Stimulated activated naive CD8-positive, alpha-beta T cell treated with anti-CD3 and anti-CD28 coated beads, Interleukin-15, amount 100 ng/mL, for 72 hours (primary cell): ENCODE measurements around the gene DUXB.

Source experiments
- ATAC-seq: fragments of 150-1000 bp; cut with Tn5 transposase; 2 replicates; pipeline ENCODE4 v1.10.0; 2021; ENCODE audit warnings: mild to moderate bottlenecking, moderate library complexity
- DNase-seq, 2 donors: peaks; one replicate each; pipeline ENCODE4 v3.0.0; 2021 to 2022
- H3K27ac Mint-ChIP-seq, 2 donors: one replicate each; pipeline ENCODE4 v1.8.0; 2022; ENCODE audit warnings: mild to moderate bottlenecking in 2 of 2, mixed read lengths in 2 of 2, moderate library complexity in 2 of 2
- H3K27me3 Mint-ChIP-seq: one replicate; pipeline ENCODE4 v1.8.0; 2022; ENCODE audit warnings: mixed read lengths
- H3K4me1 Mint-ChIP-seq: one replicate; pipeline ENCODE4 v1.8.0; 2022; ENCODE audit warnings: mild to moderate bottlenecking, mixed read lengths
- H3K4me3 Mint-ChIP-seq, 2 donors: one replicate each; pipeline ENCODE4 v1.8.0; 2022; ENCODE audit warnings: mild to moderate bottlenecking in 2 of 2, mixed read lengths in 2 of 2, moderate library complexity in 1 of 2
- H3K9me3 Mint-ChIP-seq, 2 donors: one replicate each; pipeline ENCODE4 v1.8.0; 2022; ENCODE audit warnings: mixed read lengths in 2 of 2

Gene DUXB, protein sequence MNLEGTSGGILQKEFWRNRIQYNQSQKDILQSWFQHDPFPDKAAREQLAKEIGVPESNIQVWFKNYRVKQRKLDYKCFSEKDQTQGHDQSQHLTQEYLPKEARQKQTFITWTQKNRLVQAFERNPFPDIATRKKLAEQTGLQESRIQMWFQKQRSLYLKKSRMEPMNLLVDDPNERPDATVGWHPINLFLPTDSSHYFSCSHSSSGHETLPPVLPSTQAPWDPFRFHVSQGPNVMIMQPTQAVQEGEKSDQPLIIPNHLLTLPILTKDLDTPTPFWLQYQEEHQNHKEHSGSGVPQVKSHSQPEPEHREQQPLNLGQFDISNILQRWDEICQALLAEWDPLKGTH

GRCh38 chr16:75701361-75701760, at the start of gene DUXB:
Gene DUXB, minus strand, starts transcription at chr16:75701461. Its CDS starts 43 bp downstream, at chr16:75701418.
- H3K9me3 Mint-ChIP-seq: no peaks in the 10 kb centered on the region
- peaks cover 9% of the 10 kb centered on the region for H3K27me3 Mint-ChIP-seq

DNA sequence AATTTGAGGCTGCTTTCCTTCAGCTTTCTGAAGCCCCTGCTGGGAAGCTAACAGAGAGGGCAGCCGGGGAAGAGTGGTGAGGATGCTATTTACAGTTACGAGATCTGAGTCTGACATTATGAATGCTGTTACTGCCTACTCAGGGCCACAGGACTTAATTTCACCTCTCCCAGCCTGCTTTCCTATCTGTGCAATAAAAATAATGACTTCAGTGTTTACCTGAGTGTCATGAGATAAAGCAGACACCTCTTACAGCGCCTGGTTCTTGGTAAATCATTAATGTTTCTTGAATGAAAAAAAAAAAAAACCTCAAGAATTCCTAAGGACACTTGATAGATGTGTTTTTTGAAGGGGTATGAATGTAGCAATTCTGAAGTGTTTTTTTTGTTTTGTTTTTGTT, 49.3 kb upstream of the DUXB start:
- Mint-ChIP-seq H3K27me3 (peaks cover 28% of the 10 kb centered on the region), H3K4me3 (no peak overlapping the region), H3K27ac (no peak overlapping the region), H3K4me1 (no peaks in the 10 kb centered on the region), H3K9me3 (no peaks in the 10 kb centered on the region)
- ATAC-seq (no peak), DNase-seq (no peak)

More at GRCh38 chr16:75701361-75701760, at the start of gene DUXB:
- DNase-seq: no peak
- H3K4me1 Mint-ChIP-seq: no peaks in the 10 kb centered on the region
- no peak for ATAC-seq
- H3K27ac Mint-ChIP-seq: peak within 1 kb of the TSS in 1 of 2 donors; percentile 10
- no peak within 1 kb of the TSS for H3K4me3 Mint-ChIP-seq

- peaks cover 9 to 18% of the 10 kb centered on the region in 2 donors for H3K9me3 Mint-ChIP-seq
- H3K27ac Mint-ChIP-seq: no peak overlapping the region
- ATAC-seq: no peak
- no peak overlapping the region for H3K4me3 Mint-ChIP-seq
- H3K4me1 Mint-ChIP-seq: no peaks in the 10 kb centered on the region
- no peak for DNase-seq
- H3K27me3 Mint-ChIP-seq: peaks cover 40% of the 10 kb centered on the region
Measured at GRCh38 chr16:75746359-75746758, 45.1 kb upstream of the DUXB start.

DNA sequence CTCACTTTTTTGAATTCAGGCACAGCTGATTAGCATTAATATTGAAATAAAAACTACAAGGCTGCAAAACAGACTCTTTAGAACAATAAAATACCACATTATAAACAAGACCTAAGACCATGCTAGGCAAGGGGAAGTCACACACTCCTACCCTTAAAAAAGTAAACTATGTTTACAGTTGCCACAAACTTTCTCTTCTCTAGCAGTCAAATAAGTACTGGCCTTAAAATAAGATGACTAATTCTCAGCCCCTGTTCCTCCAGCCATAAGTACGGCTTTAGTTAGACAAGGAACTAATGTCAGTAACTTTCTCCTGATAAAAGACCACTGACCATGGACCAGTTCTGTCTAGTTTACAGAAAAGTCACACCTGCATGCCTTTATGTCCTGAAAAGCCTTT, 44.6 kb upstream of the DUXB start:
- no peaks in the 10 kb centered on the region for H3K4me1 Mint-ChIP-seq
- ATAC-seq (no peak), DNase-seq (no peak)
- H3K27me3 Mint-ChIP-seq: peaks cover 40% of the 10 kb centered on the region
- H3K9me3 Mint-ChIP-seq: peaks cover 9 to 18% of the 10 kb centered on the region in 2 donors
- H3K4me3 Mint-ChIP-seq: no peak overlapping the region
- H3K27ac Mint-ChIP-seq: no peak overlapping the region

- DNase-seq (no peak), ATAC-seq (no peak)
- Mint-ChIP-seq H3K27me3 (peaks cover 40% of the 10 kb centered on the region), H3K4me1 (no peaks in the 10 kb centered on the region), H3K27ac (no peak overlapping the region), H3K4me3 (no peak overlapping the region), H3K9me3 (peaks cover 9 to 18% of the 10 kb centered on the region in 2 donors)
Measured at GRCh38 chr16:75745242-75745641, 44.0 kb upstream of the DUXB start.

GRCh38 chr16:75742424-75743047, 41.3 kb upstream of the DUXB start:
- Mint-ChIP-seq H3K27me3 (peaks cover 24% of the 10 kb centered on the region), H3K4me1 (no peaks in the 10 kb centered on the region), H3K27ac (no peak overlapping the region), H3K9me3 (peaks cover 9 to 24% of the 10 kb centered on the region in 2 donors), H3K4me3 (no peak overlapping the region)
- ATAC-seq (no peak), DNase-seq (no peak)

- no peak for DNase-seq
- Mint-ChIP-seq H3K4me3 (no peak overlapping the region), H3K4me1 (no peaks in the 10 kb centered on the region), H3K9me3 (no peaks in the 10 kb centered on the region), H3K27ac (peak overlapping the region in 1 of 2 donors; percentile 39), H3K27me3 (no peaks in the 10 kb centered on the region)
- no peak for ATAC-seq
Measured at GRCh38 chr16:75733305-75734211, 32.3 kb upstream of the DUXB start.

DNA sequence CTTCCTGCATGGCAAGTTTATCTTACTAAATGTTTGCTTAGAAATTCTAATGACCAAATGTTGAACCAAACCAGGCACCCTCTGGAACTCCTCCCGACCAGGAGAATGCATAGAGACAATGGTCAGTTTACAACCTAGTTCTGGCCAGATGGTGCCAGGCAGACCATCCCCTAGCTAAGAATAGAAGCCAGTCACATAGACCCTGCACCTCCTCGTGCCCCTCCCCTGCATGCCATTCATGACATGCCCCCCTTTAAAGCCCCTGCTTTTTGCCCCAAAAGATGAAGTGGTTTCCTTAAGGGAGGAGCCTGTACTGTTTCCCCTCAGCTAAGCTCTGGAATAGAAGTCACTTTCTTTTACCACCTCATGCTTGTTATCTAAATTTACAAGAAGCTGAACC, 31.6 kb upstream of the DUXB start:
- Mint-ChIP-seq H3K4me3 (no peak overlapping the region), H3K27ac (no peak overlapping the region)
- ATAC-seq: no peak

GRCh38 chr16:75727221-75727620, 26.0 kb upstream of the DUXB start:
- H3K27ac Mint-ChIP-seq: no peak overlapping the region
- H3K4me3 Mint-ChIP-seq: no peak overlapping the region
- H3K4me1 Mint-ChIP-seq: no peaks in the 10 kb centered on the region
- DNase-seq (no peak), ATAC-seq (no peak)
- no peaks in the 10 kb centered on the region for H3K27me3 Mint-ChIP-seq
- H3K9me3 Mint-ChIP-seq: peaks cover 3 to 5% of the 10 kb centered on the region in 2 donors

More for the DNA sequence above, 31.6 kb upstream of the DUXB start:
- DNase-seq: no peak
- H3K4me1 Mint-ChIP-seq: no peaks in the 10 kb centered on the region
- H3K27me3 Mint-ChIP-seq: no peaks in the 10 kb centered on the region
- H3K9me3 Mint-ChIP-seq: no peaks in the 10 kb centered on the region

- ATAC-seq (no peak), DNase-seq (no peak)
- Mint-ChIP-seq H3K27ac (no peak within 1 kb of the TSS), H3K4me3 (no peak within 1 kb of the TSS), H3K4me1 (no peaks in the 10 kb centered on the region), H3K9me3 (peaks cover 7 to 11% of the 10 kb centered on the region in 2 donors), H3K27me3 (peaks cover 5% of the 10 kb centered on the region)
Measured at GRCh38 chr16:75726390-75726789, 25.1 kb upstream of the DUXB start, which contains the start of gene CPHXL. Gene CPHXL, minus strand, starts transcription at chr16:75726490. Its CDS starts 48 bp downstream, at chr16:75726442.

DNA sequence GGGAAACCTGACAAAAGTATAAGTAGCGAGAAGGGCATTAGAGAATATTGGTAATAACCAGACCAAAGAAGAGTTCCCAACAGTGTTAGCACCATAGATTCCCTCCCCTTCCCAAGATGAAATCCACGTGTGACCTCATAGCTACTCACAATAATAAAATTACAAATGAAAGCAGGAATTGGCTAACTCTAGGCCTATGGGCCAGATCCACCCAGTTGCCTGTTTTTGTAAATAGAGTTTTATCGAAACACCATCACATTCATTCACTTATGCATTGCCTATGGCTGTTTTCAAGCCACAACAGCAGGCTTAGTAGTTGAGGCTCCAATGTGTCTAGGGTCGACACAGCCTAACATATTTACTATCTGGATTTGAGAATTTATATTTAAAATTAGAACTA, 17.2 kb upstream of the DUXB start:
- no peak for DNase-seq
- Mint-ChIP-seq H3K4me3 (no peak overlapping the region), H3K9me3 (peaks cover 12 to 18% of the 10 kb centered on the region in 2 donors), H3K27ac (no peak overlapping the region), H3K27me3 (peaks cover 45% of the 10 kb centered on the region), H3K4me1 (no peaks in the 10 kb centered on the region)
- no peak for ATAC-seq

DNA sequence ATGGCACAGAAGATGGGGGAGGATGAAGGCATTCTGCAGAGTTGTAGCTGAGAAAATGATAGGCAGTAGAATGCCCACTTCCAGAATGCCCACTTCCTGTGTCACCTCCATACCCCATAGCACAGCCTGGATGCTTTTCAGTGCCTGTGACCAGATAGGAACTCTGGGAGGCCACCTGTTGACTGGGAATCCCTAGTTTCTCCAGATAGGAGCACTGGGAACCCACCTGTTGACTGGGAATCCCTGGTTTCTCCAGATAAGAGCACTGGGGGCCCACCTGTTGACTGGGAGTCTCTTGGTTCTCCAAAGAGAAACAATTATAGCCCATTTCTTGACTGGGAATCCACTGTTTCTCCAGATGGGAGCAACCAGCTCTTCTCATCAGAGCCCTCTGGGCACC, 13.4 kb upstream of the DUXB start:
- Mint-ChIP-seq H3K4me3 (no peak overlapping the region), H3K4me1 (no peaks in the 10 kb centered on the region), H3K27me3 (peaks cover 40% of the 10 kb centered on the region), H3K9me3 (peaks cover 5 to 22% of the 10 kb centered on the region in 2 donors), H3K27ac (no peak overlapping the region)
- DNase-seq (no peak), ATAC-seq (no peak)

- Mint-ChIP-seq H3K4me3 (no peak overlapping the region), H3K4me1 (no peaks in the 10 kb centered on the region), H3K9me3 (peaks cover 0 to 20% of the 10 kb centered on the region in 2 donors), H3K27ac (no peak overlapping the region), H3K27me3 (peaks cover 18% of the 10 kb centered on the region)
- ATAC-seq: no peak
- DNase-seq: no peak
Measured at GRCh38 chr16:75710344-75710743, 9.1 kb upstream of the DUXB start.

GRCh38 chr16:75703306-75703705, 2.0 kb upstream of the DUXB start:
- Mint-ChIP-seq H3K27me3 (peaks cover 15% of the 10 kb centered on the region), H3K4me1 (no peaks in the 10 kb centered on the region), H3K27ac (no peak overlapping the region), H3K4me3 (no peak overlapping the region), H3K9me3 (no peaks in the 10 kb centered on the region)
- DNase-seq (no peak), ATAC-seq (no peak)

DNA sequence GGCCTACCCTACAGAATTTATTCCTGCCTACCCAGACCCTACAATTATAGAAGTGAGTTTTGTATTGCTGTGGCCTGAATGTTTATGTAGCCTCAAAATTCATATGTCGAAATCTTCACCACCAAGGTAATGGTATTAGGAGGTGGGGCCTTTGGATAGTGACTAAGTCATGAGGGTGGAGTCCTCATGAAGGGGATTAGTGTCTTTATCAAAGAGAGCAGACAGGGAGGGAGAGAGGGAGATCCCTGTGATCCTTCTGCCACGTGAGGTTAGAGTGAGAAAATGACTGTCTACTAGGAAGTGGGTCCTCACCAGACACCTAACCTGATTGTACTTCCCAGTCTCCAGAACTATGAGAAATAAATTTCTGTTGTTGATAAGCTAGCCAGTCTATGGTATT, 981 bp upstream of the DUXB start:
- ATAC-seq: no peak
- H3K4me1 Mint-ChIP-seq: no peaks in the 10 kb centered on the region
- no peak overlapping the region for H3K4me3 Mint-ChIP-seq
- no peak for DNase-seq
- no peak overlapping the region for H3K27ac Mint-ChIP-seq
- H3K27me3 Mint-ChIP-seq: peaks cover 13% of the 10 kb centered on the region
- no peaks in the 10 kb centered on the region for H3K9me3 Mint-ChIP-seq
